ENCODE results near the gene GMDS. TPM values are rescaled to one million over a fixed set of nuclear protein-coding genes. Genes with fewer than 3 reads are reported as not detected.

The GMDS gene
- total and polyA plus RNA-seq, 2 donors (not counting 3 experiments of a cell fraction or from before 2014, with no cell fraction given) = 9.8 to 23.5 TPM

DNA sequence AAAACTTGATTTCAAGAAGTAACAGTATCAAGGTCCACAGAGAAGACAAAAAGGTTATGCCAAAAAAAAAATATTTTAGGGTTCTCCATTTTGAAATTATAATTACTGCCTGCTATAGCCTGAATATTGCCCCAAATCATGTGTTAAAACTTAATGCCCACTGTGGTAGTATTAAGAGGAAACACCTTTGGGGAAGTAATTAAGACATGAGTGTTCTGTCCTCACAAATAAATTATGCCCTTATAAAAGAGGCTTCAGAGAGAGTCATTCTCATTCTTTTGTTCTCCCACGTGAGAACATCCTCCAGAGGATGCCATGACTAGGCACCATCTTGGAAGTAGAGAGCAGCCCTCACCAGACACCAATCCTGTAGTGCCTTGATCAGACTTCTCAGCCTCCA is 66.2 kb downstream of the GMDS start:
- no peak for FAIRE-seq
- no peaks in the 10 kb centered on the region for H3K27me3 ChIP-seq (ENCODE audit: control insufficient read depth in 2 of 2, insufficient read depth in 2 of 2, low read length in 2 of 2)
- no peaks in the 10 kb centered on the region for H3K79me2 ChIP-seq (ENCODE audit: control insufficient read depth, insufficient read depth, low read length)
- H3K4me2 ChIP-seq (ENCODE audit: insufficient read depth, low read length) = no peak overlapping the region
- H3K4me1 ChIP-seq (ENCODE audit: control insufficient read depth, extremely low read depth, insufficient read depth, low read length) = no peaks in the 10 kb centered on the region
- no peak overlapping the region for H3K27ac ChIP-seq (ENCODE audit: insufficient read depth, low read depth, low read length)
- no peak overlapping the region for H3K4me3 ChIP-seq (replicated peaks in 1 of 3; ENCODE audit: insufficient read depth in 1 of 3, low read depth in 1 of 3, low read length in 3 of 3)
- ChIA-PET POLR2A (no interaction called here), CTCF (no interaction called here)
- intact Hi-C loops (cut with micrococcal nuclease) (no loop called here), dilution Hi-C loops (cut with MboI; ENCODE audit: extremely low pct_ligation_motif_present, low sequenced_read_pairs) (no loop called here)
- no peaks in the 10 kb centered on the region for H3K9me3 ChIP-seq (replicated peaks; ENCODE audit: control insufficient read depth, insufficient read depth, low read length)
- no peak for DNase-seq (ENCODE audit: low read depth, low spot score)
- TF ChIP-seq EZH2 (IDR thresholded peaks at IDR 0.05; ENCODE audit: borderline replicate concordance, low read depth, low read length, severe bottlenecking) (no peak), POLR2AphosphoS5 (IDR thresholded peaks at IDR 0.05; ENCODE audit: insufficient read depth, low read depth, low read length) (no peak), JUN (IDR thresholded peaks at IDR 0.05; ENCODE audit: borderline replicate concordance, insufficient read depth, insufficient read length, low read depth) (no peak), GATA2 (IDR thresholded peaks at IDR 0.05; ENCODE audit: insufficient read depth, insufficient read length, low read depth, low read length) (no peak)
- TF ChIP-seq, protein P1, sequence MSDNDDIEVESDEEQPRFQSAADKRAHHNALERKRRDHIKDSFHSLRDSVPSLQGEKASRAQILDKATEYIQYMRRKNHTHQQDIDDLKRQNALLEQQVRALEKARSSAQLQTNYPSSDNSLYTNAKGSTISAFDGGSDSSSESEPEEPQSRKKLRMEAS (IDR thresholded peaks at IDR 0.05; ENCODE audit: insufficient read depth, insufficient read length) = no peak
- no peaks in the 10 kb centered on the region for H3K9me1 ChIP-seq (replicated peaks; ENCODE audit: control insufficient read depth, extremely low read depth, insufficient read depth, low read length)
- H3K36me3 ChIP-seq (ENCODE audit: control insufficient read depth in 2 of 2, extremely low read depth in 1 of 2, insufficient read depth in 2 of 2, low read length in 2 of 2) = no peaks in the 10 kb centered on the region
- H4K20me1 ChIP-seq (replicated peaks; ENCODE audit: control insufficient read depth, extremely low read depth, insufficient read depth, low read length) = no peaks in the 10 kb centered on the region
- BruUV-seq (replicated peaks) = no TSS peak
- no peak overlapping the region for H2AFZ ChIP-seq (ENCODE audit: low read depth, low read length)
- no peak overlapping the region for H3K9ac ChIP-seq (replicated peaks; ENCODE audit: extremely low read depth, insufficient read depth, low read length)

DNA sequence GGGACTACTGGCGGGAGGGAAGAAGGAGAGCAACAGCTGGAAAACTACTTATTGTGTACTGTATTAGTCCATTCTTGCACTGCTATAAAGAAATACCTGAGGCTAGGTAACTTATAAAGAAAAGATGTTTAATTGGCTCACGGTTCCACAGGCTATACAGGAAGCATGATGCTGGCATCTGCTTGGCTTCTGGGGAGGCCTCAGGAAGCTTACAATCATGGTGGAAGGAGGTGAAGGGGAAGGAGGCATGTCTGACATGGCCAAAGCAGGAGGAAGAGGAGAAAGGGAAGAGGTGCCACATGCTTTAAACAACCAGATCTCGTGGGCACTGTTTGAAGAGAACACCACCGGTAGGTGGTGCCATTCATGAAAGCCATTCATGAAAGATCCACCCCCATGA is 67.3 kb downstream of the GMDS start:
- H4K20me1 ChIP-seq (replicated peaks; ENCODE audit: control insufficient read depth, extremely low read depth, insufficient read depth, low read length) = no peaks in the 10 kb centered on the region
- ChIA-PET CTCF (no interaction called here), POLR2A (no interaction called here)
- intact Hi-C loops (cut with micrococcal nuclease) (no loop called here), dilution Hi-C loops (cut with MboI; ENCODE audit: extremely low pct_ligation_motif_present, low sequenced_read_pairs) (no loop called here)
- FAIRE-seq (no peak), DNase-seq (ENCODE audit: low read depth, low spot score) (no peak)
- no peak overlapping the region for H2AFZ ChIP-seq (ENCODE audit: low read depth, low read length)
- H3K9ac ChIP-seq (replicated peaks; ENCODE audit: extremely low read depth, insufficient read depth, low read length) = no peak overlapping the region
- BruUV-seq (replicated peaks) = no TSS peak
- H3K27me3 ChIP-seq (ENCODE audit: control insufficient read depth in 2 of 2, insufficient read depth in 2 of 2, low read length in 2 of 2) = no peaks in the 10 kb centered on the region
- H3K79me2 ChIP-seq (ENCODE audit: control insufficient read depth, insufficient read depth, low read length) = no peaks in the 10 kb centered on the region
- H3K9me1 ChIP-seq (replicated peaks; ENCODE audit: control insufficient read depth, extremely low read depth, insufficient read depth, low read length) = no peaks in the 10 kb centered on the region
- no peak overlapping the region for H3K4me3 ChIP-seq (replicated peaks in 1 of 3; ENCODE audit: insufficient read depth in 1 of 3, low read depth in 1 of 3, low read length in 3 of 3)
- H3K27ac ChIP-seq (ENCODE audit: insufficient read depth, low read depth, low read length) = no peak overlapping the region
- H3K4me2 ChIP-seq (ENCODE audit: insufficient read depth, low read length) = no peak overlapping the region
- no peaks in the 10 kb centered on the region for H3K36me3 ChIP-seq (ENCODE audit: control insufficient read depth in 2 of 2, extremely low read depth in 1 of 2, insufficient read depth in 2 of 2, low read length in 2 of 2)
- no peaks in the 10 kb centered on the region for H3K9me3 ChIP-seq (replicated peaks; ENCODE audit: control insufficient read depth, insufficient read depth, low read length)
- peaks cover 4% of the 10 kb centered on the region for H3K4me1 ChIP-seq (ENCODE audit: control insufficient read depth, extremely low read depth, insufficient read depth, low read length)
- TF ChIP-seq MYC (IDR thresholded peaks at IDR 0.05; ENCODE audit: low read depth, low read length) (no peak), EZH2 (IDR thresholded peaks at IDR 0.05; ENCODE audit: borderline replicate concordance, low read depth, low read length, severe bottlenecking) (no peak), JUN (IDR thresholded peaks at IDR 0.05; ENCODE audit: borderline replicate concordance, insufficient read depth, insufficient read length, low read depth) (no peak), GATA2 (IDR thresholded peaks at IDR 0.05; ENCODE audit: insufficient read depth, insufficient read length, low read depth, low read length) (no peak), POLR2AphosphoS5 (IDR thresholded peaks at IDR 0.05; ENCODE audit: insufficient read depth, low read depth, low read length) (no peak)
- TF ChIP-seq, protein P2, sequence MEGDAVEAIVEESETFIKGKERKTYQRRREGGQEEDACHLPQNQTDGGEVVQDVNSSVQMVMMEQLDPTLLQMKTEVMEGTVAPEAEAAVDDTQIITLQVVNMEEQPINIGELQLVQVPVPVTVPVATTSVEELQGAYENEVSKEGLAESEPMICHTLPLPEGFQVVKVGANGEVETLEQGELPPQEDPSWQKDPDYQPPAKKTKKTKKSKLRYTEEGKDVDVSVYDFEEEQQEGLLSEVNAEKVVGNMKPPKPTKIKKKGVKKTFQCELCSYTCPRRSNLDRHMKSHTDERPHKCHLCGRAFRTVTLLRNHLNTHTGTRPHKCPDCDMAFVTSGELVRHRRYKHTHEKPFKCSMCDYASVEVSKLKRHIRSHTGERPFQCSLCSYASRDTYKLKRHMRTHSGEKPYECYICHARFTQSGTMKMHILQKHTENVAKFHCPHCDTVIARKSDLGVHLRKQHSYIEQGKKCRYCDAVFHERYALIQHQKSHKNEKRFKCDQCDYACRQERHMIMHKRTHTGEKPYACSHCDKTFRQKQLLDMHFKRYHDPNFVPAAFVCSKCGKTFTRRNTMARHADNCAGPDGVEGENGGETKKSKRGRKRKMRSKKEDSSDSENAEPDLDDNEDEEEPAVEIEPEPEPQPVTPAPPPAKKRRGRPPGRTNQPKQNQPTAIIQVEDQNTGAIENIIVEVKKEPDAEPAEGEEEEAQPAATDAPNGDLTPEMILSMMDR (IDR thresholded peaks at IDR 0.05; ENCODE audit: extremely low read depth in 1 of 2, insufficient read depth in 1 of 2, low read depth in 1 of 2, low read length in 2 of 2) = no peak

All from endothelial cell of umbilical vein (primary cell).